H1 (cell line): ENCODE measurements around the gene AOPEP. TPM values are rescaled to one million over a fixed set of nuclear protein-coding genes. Genes with fewer than 3 reads are reported as not detected.

Experiments
- CTBP2 ChIP-seq: IDR thresholded peaks from 2 replicates; pipeline ENCODE4 v1.7.0; 2011; ENCODE audit warnings: borderline replicate concordance, mild to moderate bottlenecking, moderate library complexity, mixed read lengths, low read length; ENCODE audit not compliant: insufficient read depth, insufficient read length
- GABPA ChIP-seq: IDR thresholded peaks from 2 replicates; pipeline ENCODE4 v1.6.1; 2011; ENCODE audit warnings: mild to moderate bottlenecking, low read length, moderate library complexity, borderline replicate concordance; ENCODE audit not compliant: insufficient read depth
- RXRA ChIP-seq: IDR thresholded peaks from 2 replicates; pipeline ENCODE4 v1.6.1; 2011; ENCODE audit warnings: low read depth, mild to moderate bottlenecking, low read length, moderate library complexity; ENCODE audit not compliant: insufficient read depth
- SP1 ChIP-seq: IDR thresholded peaks from 2 replicates; pipeline ENCODE4 v1.6.1; 2011; ENCODE audit warnings: low read depth, low read length
- SRF ChIP-seq: IDR thresholded peaks from 2 replicates; pipeline ENCODE4 v1.6.1; 2011; ENCODE audit warnings: mild to moderate bottlenecking, low read depth, low read length, moderate library complexity
- polyA plus RNA-seq, 7 experiments: library from polyadenylated mRNA; depleted of rRNA in 3 of 7; stranded (reverse) in 5 of 7; unstranded in 2 of 7; fragments of >200 nt in 5 of 7; fragments of 200-250 nt in 2 of 7; gene quantifications; 1 replicate in 5 of 7; 2 replicates in 1 of 7; 4 replicates in 1 of 7; pipeline versions ENCODE4 v1.2.1 to v1.2.3, GENCODE V29; 2011 to 2013; ENCODE audit warnings: missing spikeins in 2 of 7, mixed read lengths in 2 of 7
- total RNA-seq: library from RNA; stranded (reverse); fragmentation: NEBNext Ultra II Directional; extraction: Animal tissue kit (Norgen Biotek cat#: 25700); gene quantifications from 2 replicates; pipeline ENCODE4 v1.2.1, GENCODE V29; 2021
- TF ChIP-seq, protein P1 (sequence below): IDR thresholded peaks from 2 replicates; pipeline ENCODE4 v1.6.1; 2012; ENCODE audit warnings: low read length, inconsistent platforms
- TF ChIP-seq, protein P2 (sequence below): IDR thresholded peaks from 2 replicates; pipeline ENCODE4 v1.6.1; 2012; ENCODE audit warnings: inconsistent platforms
- TF ChIP-seq, protein P3 (sequence below), 3 experiments: IDR thresholded peaks; 1 replicate in 2 of 3; 2 replicates in 1 of 3; pipeline versions ENCODE4 v1.5.1 to v1.6.1; 2011; ENCODE audit warnings: low read length in 3 of 3, mild to moderate bottlenecking in 3 of 3, inconsistent platforms in 2 of 3, low read depth in 1 of 3, moderate library complexity in 1 of 3; ENCODE audit not compliant: insufficient read depth in 1 of 3; ENCODE audit errors: control extremely low read depth in 1 of 3

The AOPEP gene
- total and polyA plus RNA-seq, 2 of the 8 experiments (the other 6 are each of a cell fraction or from before 2014, with no cell fraction given): 6.1 to 14.3 TPM

DNA sequence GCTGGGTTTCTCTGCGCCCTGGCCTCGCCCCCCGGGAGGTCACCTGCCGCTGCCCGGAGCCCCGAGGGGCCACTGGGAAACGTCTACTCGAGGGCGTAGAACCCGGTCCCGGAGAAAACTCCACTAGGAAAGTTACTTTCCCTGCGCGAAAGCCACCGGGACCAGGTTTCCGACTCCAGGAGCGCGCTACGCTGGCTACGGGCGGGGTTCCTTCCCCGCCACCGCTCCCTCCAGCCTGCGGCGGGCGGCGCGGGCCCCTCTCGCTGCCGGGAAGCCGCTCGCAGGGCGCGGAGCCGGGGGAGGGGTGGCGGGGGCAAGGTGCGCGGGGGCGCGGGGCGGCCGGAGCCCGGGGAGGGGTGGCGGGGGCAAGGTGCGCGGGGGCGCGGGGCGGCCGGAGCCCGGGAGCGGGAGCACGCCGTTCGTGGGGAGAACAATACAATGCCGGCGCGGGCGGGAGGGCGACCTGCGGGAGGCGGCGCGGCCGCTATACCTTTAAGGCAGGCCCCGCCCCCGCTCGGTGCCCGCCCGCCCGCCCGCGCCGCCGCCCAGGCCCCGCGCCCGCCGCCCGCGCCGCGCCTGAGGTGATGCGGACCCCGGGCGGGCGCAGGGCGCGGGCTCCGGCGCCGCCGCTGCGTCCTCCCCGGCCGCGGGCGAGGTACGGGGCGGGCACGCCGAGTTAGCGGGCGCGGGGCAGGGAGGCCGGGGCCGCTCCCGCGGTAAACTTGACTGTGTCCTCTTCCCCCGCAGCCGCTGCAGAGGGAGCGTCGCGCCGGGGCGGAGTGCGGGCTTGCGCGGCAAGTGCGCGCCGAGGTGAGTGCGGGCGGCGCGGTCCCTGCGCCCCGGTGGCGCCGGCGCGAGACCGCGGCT is 278.1 kb downstream of the AOPEP start (continued):
- TF ChIP-seq, protein P1, sequence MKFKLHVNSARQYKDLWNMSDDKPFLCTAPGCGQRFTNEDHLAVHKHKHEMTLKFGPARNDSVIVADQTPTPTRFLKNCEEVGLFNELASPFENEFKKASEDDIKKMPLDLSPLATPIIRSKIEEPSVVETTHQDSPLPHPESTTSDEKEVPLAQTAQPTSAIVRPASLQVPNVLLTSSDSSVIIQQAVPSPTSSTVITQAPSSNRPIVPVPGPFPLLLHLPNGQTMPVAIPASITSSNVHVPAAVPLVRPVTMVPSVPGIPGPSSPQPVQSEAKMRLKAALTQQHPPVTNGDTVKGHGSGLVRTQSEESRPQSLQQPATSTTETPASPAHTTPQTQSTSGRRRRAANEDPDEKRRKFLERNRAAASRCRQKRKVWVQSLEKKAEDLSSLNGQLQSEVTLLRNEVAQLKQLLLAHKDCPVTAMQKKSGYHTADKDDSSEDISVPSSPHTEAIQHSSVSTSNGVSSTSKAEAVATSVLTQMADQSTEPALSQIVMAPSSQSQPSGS: no peak
- TF ChIP-seq, protein P2, sequence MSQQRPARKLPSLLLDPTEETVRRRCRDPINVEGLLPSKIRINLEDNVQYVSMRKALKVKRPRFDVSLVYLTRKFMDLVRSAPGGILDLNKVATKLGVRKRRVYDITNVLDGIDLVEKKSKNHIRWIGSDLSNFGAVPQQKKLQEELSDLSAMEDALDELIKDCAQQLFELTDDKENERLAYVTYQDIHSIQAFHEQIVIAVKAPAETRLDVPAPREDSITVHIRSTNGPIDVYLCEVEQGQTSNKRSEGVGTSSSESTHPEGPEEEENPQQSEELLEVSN: peak; percentile 27
- no peak for TF ChIP-seq CTBP2
- TF ChIP-seq, protein P3, sequence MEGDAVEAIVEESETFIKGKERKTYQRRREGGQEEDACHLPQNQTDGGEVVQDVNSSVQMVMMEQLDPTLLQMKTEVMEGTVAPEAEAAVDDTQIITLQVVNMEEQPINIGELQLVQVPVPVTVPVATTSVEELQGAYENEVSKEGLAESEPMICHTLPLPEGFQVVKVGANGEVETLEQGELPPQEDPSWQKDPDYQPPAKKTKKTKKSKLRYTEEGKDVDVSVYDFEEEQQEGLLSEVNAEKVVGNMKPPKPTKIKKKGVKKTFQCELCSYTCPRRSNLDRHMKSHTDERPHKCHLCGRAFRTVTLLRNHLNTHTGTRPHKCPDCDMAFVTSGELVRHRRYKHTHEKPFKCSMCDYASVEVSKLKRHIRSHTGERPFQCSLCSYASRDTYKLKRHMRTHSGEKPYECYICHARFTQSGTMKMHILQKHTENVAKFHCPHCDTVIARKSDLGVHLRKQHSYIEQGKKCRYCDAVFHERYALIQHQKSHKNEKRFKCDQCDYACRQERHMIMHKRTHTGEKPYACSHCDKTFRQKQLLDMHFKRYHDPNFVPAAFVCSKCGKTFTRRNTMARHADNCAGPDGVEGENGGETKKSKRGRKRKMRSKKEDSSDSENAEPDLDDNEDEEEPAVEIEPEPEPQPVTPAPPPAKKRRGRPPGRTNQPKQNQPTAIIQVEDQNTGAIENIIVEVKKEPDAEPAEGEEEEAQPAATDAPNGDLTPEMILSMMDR (IDR thresholded peaks at IDR 0.05; ENCODE audit: control extremely low read depth in 1 of 3, insufficient read depth in 1 of 3, low read depth in 1 of 3, low read length in 3 of 3): no peak
- TF ChIP-seq GABPA: 0 out of 2 replicates have a peak, but pooled peaks have one; percentile 31
- no peak for TF ChIP-seq RXRA
- no peak for TF ChIP-seq SRF
- TF ChIP-seq SP1: no peak
